Endothelial cell of umbilical vein (primary cell): Measurements from ENCODE around the gene SCAP. TPM values are rescaled to one million over a fixed set of nuclear protein-coding genes. Genes with fewer than 3 reads are reported as not detected.

Source experiments
- BruUV-seq: library from RNA; stranded (reverse); fragments of 400-500 nt; replicated peaks from 2 replicates; lab custom pipeline; 2021; lab: Mats Ljungman, UMichigan
- CTCF ChIA-PET: fragments of 300-600, 350-600 bp; sonication (Branson Sonifier 250); formaldehyde crosslinking; loops from one replicate; lab custom pipeline; 2021; ENCODE audit warnings: antibody characterized with exemption, inconsistent platforms; lab: Charles Lee
- POLR2A ChIA-PET: fragments of 300-600, 350-600 bp; sonication (Branson Sonifier 250); formaldehyde crosslinking; loops from one replicate; lab custom pipeline; 2021; ENCODE audit warnings: antibody characterized with exemption, inconsistent platforms; lab: Charles Lee
- DNase-seq: peaks from one replicate; pipeline ENCODE4 v3.0.0-alpha.2; 2011; ENCODE audit warnings: low read depth, low spot score
- FAIRE-seq: peaks from 2 replicates; lab custom pipeline; 2011; peaks lifted over from hg19 to GRCh38; lab: Jason Lieb, UNC
- H2AFZ ChIP-seq: 2 replicates; pipeline ENCODE4 v1.6.0; 2012; ENCODE audit warnings: low read depth, low read length, control low read depth, inconsistent platforms
- H3K27ac ChIP-seq: 2 replicates; pipeline ENCODE4 v1.5.1; 2011; ENCODE audit warnings: low read depth, mild to moderate bottlenecking, control low read depth, low read length, moderate library complexity; ENCODE audit not compliant: insufficient read depth
- H3K27me3 ChIP-seq, 2 experiments: 2 replicates each; pipeline versions ENCODE4 v1.6.0 to v1.6.1; 2011; ENCODE audit warnings: low read length in 2 of 2, mixed read lengths in 1 of 2; ENCODE audit not compliant: control insufficient read depth in 2 of 2, insufficient read depth in 2 of 2
- H3K36me3 ChIP-seq, 2 experiments: 2 replicates in 1 of 2; 3 replicates in 1 of 2; pipeline ENCODE4 v1.5.1; 2011; ENCODE audit warnings: low read length in 2 of 2, mild to moderate bottlenecking in 1 of 2, moderate library complexity in 1 of 2; ENCODE audit not compliant: control insufficient read depth in 2 of 2, insufficient read depth in 2 of 2; ENCODE audit errors: extremely low read depth in 1 of 2
- H3K4me1 ChIP-seq: 3 replicates; pipeline ENCODE4 v1.5.1; 2011; ENCODE audit warnings: mild to moderate bottlenecking, low read length; ENCODE audit not compliant: control insufficient read depth, insufficient read depth; ENCODE audit errors: extremely low read depth
- H3K4me2 ChIP-seq: 2 replicates; pipeline ENCODE4 v1.6.1; 2011; ENCODE audit warnings: low read length, control low read depth, mixed read lengths; ENCODE audit not compliant: insufficient read depth
- H3K4me3 ChIP-seq, 3 experiments: fragments of 200-600 bp in 1 of 3; sonication (generic), shearing (Covaris generic) in 1 of 3; replicated peaks in 1 of 3; 2 replicates each; pipeline ENCODE4 v1.5.1; 2011 to 2016; ENCODE audit warnings: control low read depth in 3 of 3, low read length in 3 of 3, mild to moderate bottlenecking in 2 of 3, inconsistent platforms in 1 of 3, low read depth in 1 of 3, moderate library complexity in 1 of 3; ENCODE audit not compliant: insufficient read depth in 1 of 3
- H3K79me2 ChIP-seq: 2 replicates; pipeline ENCODE4 v1.6.0; 2012; ENCODE audit warnings: low read length, inconsistent platforms; ENCODE audit not compliant: control insufficient read depth, insufficient read depth
- H3K9ac ChIP-seq: replicated peaks from 2 replicates; pipeline ENCODE3; 2011; ENCODE audit warnings: low read length, control low read depth; ENCODE audit not compliant: insufficient read depth; ENCODE audit errors: extremely low read depth
- H3K9me1 ChIP-seq: replicated peaks from 3 replicates; pipeline ENCODE4 v1.6.0; 2011; ENCODE audit warnings: mild to moderate bottlenecking, low read length; ENCODE audit not compliant: control insufficient read depth, insufficient read depth; ENCODE audit errors: extremely low read depth
- H3K9me3 ChIP-seq: replicated peaks from 2 replicates; pipeline ENCODE4 v1.5.1; 2012; ENCODE audit warnings: low read length, inconsistent platforms; ENCODE audit not compliant: control insufficient read depth, insufficient read depth
- H4K20me1 ChIP-seq: replicated peaks from 2 replicates; pipeline ENCODE3; 2011; ENCODE audit warnings: mild to moderate bottlenecking, low read length; ENCODE audit not compliant: control insufficient read depth, insufficient read depth; ENCODE audit errors: extremely low read depth
- CTCF ChIP-seq, 2 donors: IDR thresholded peaks; 1 replicate in 1 of 2; 2 replicates in 1 of 2; pipeline ENCODE4 v1.5.1; 2011; ENCODE audit warnings: low read length in 2 of 2, mild to moderate bottlenecking in 2 of 2, moderate library complexity in 2 of 2, control low read depth in 1 of 2, inconsistent platforms in 1 of 2, low read depth in 1 of 2; ENCODE audit not compliant: insufficient read depth in 1 of 2; ENCODE audit errors: extremely low read depth in 1 of 2
- EZH2 ChIP-seq: IDR thresholded peaks from 2 replicates; pipeline ENCODE4 v1.6.1; 2012; ENCODE audit warnings: borderline replicate concordance, low read depth, mild to moderate bottlenecking, moderate library complexity, low read length, inconsistent platforms; ENCODE audit not compliant: severe bottlenecking
- FOS ChIP-seq: IDR thresholded peaks from 2 replicates; pipeline ENCODE4 v1.6.1; 2011; ENCODE audit warnings: mild to moderate bottlenecking, low read length, moderate library complexity, borderline replicate concordance; ENCODE audit not compliant: insufficient read depth
- GATA2 ChIP-seq: IDR thresholded peaks from 2 replicates; pipeline ENCODE4 v1.7.0; 2011; ENCODE audit warnings: low read depth, mild to moderate bottlenecking, moderate library complexity, mixed read lengths, low read length; ENCODE audit not compliant: insufficient read length, insufficient read depth
- JUN ChIP-seq: IDR thresholded peaks from 2 replicates; pipeline ENCODE4 v1.6.1; 2011; ENCODE audit warnings: borderline replicate concordance, low read depth; ENCODE audit not compliant: insufficient read length, insufficient read depth
- MYC ChIP-seq: IDR thresholded peaks from one replicate; pipeline ENCODE4 v1.6.1; 2011; ENCODE audit warnings: mild to moderate bottlenecking, low read depth, low read length
- POLR2A ChIP-seq: IDR thresholded peaks from 2 replicates; pipeline ENCODE4 v1.6.1; 2012; ENCODE audit warnings: low read depth, mild to moderate bottlenecking, control low read depth, low read length
- POLR2AphosphoS5 ChIP-seq: IDR thresholded peaks from 2 replicates; pipeline ENCODE4 v1.6.1; 2012; ENCODE audit warnings: low read depth, mild to moderate bottlenecking, control low read depth, low read length, moderate library complexity; ENCODE audit not compliant: insufficient read depth
- dilution Hi-C: fragments of 300-500 bp; cut with MboI; formaldehyde crosslinking; loops from one replicate; pipeline ENCODE4 v1.15.0; 2019; ENCODE audit warnings: low sequenced_read_pairs; ENCODE audit not compliant: extremely low pct_ligation_motif_present
- intact Hi-C: fragments of 100-400 bp; cut with micrococcal nuclease; formaldehyde crosslinking; loops from one replicate; pipeline ENCODE4 v1.10.0; 2022
- polyA plus RNA-seq, 4 experiments: library from polyadenylated mRNA; depleted of rRNA in 3 of 4; stranded (reverse) in 3 of 4; unstranded in 1 of 4; fragments of >200 nt; gene quantifications; 2 replicates each; pipeline versions ENCODE4 v1.2.1 to v1.2.3, GENCODE V29; 2011 to 2012; ENCODE audit warnings: missing spikeins in 1 of 4
- total RNA-seq: library from RNA; stranded (reverse); gene quantifications from 2 replicates; pipeline ENCODE4 v1.2.3, GENCODE V29; 2021
- TF ChIP-seq, protein P1 (sequence below): IDR thresholded peaks from 2 replicates; pipeline ENCODE4 v1.6.1; 2011; ENCODE audit not compliant: insufficient read depth, insufficient read length

SCAP gene
- total and polyA plus RNA-seq, 2 donors (not counting 3 experiments of a cell fraction or from before 2014, with no cell fraction given): 34.7 to 59.0 TPM

GRCh38 chr3:47410801-47411646, 64.7 kb downstream of the SCAP start:
- DNase-seq: no peak

More at GRCh38 chr3:47410801-47411646, 64.7 kb downstream of the SCAP start:
- Histone ChIP-seq H3K9me1 (no peaks in the 10 kb centered on the region), H3K27me3 (no peaks in the 10 kb centered on the region), H3K4me1 (no peaks in the 10 kb centered on the region), H2AFZ (no peak overlapping the region), H3K4me2 (no peak overlapping the region), H3K9me3 (no peaks in the 10 kb centered on the region), H3K36me3 (peaks cover 0 to 76% of the 10 kb centered on the region in 2 experiments), H3K4me3 (no peak overlapping the region), H3K27ac (no peak overlapping the region), H3K9ac (no peak overlapping the region), H4K20me1 (no peaks in the 10 kb centered on the region), H3K79me2 (no peaks in the 10 kb centered on the region)
- ChIA-PET CTCF (interaction anchor here (2.7 kb wide), 1 partner anchor 10 kb away, joined by 15 read pairs; no protein-coding TSS in a partner anchor), POLR2A (no interaction called here)
- dilution Hi-C loops (no loop called here), intact Hi-C loops (no loop called here)
- TF ChIP-seq MYC (no peak), POLR2A (no peak), CTCF (IDR thresholded peaks at IDR 0.05; ENCODE audit: extremely low read depth in 1 of 2, insufficient read depth in 1 of 2, low read depth in 1 of 2, low read length in 2 of 2) (no peak), JUN (no peak), FOS (no peak), EZH2 (no peak), POLR2AphosphoS5 (no peak), GATA2 (no peak)
- TF ChIP-seq, protein P1, sequence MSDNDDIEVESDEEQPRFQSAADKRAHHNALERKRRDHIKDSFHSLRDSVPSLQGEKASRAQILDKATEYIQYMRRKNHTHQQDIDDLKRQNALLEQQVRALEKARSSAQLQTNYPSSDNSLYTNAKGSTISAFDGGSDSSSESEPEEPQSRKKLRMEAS: no peak
- no TSS peak for BruUV-seq
- no peak for FAIRE-seq
